ENCODE measurements around the gene YTHDF1. TPM values are rescaled to one million over a fixed set of nuclear protein-coding genes. Genes with fewer than 3 reads are reported as not detected.

YTHDF1 gene
- total RNA-seq, 1 donor from 2014 or later = 20.4 TPM

- TF ChIP-seq, protein P1, sequence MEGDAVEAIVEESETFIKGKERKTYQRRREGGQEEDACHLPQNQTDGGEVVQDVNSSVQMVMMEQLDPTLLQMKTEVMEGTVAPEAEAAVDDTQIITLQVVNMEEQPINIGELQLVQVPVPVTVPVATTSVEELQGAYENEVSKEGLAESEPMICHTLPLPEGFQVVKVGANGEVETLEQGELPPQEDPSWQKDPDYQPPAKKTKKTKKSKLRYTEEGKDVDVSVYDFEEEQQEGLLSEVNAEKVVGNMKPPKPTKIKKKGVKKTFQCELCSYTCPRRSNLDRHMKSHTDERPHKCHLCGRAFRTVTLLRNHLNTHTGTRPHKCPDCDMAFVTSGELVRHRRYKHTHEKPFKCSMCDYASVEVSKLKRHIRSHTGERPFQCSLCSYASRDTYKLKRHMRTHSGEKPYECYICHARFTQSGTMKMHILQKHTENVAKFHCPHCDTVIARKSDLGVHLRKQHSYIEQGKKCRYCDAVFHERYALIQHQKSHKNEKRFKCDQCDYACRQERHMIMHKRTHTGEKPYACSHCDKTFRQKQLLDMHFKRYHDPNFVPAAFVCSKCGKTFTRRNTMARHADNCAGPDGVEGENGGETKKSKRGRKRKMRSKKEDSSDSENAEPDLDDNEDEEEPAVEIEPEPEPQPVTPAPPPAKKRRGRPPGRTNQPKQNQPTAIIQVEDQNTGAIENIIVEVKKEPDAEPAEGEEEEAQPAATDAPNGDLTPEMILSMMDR (conservative IDR thresholded peaks at IDR 0.05; ENCODE audit: low read depth, low read length) = no peak
- DNase-seq (ENCODE audit: low read depth) = no peak
- H3K4me3 ChIP-seq (ENCODE audit: low read depth, low read length) = no peak overlapping the region
These were observed 66.3 kb downstream of the YTHDF1 start for GRCh38 chr20:63149531-63150192.

GRCh38 chr20:63148696-63149095 is 67.2 kb downstream of the YTHDF1 start:
- H3K4me3 ChIP-seq (ENCODE audit: low read depth, low read length) = no peak overlapping the region
- DNase-seq (ENCODE audit: low read depth) = no peak
- TF ChIP-seq, protein P1 (conservative IDR thresholded peaks at IDR 0.05; ENCODE audit: low read depth, low read length) = no peak

- no peak overlapping the region for H3K4me3 ChIP-seq (ENCODE audit: low read depth, low read length)
- TF ChIP-seq, protein P1 (conservative IDR thresholded peaks at IDR 0.05; ENCODE audit: low read depth, low read length) = no peak
- no peak for DNase-seq (ENCODE audit: low read depth)
These were observed 68.4 kb downstream of the YTHDF1 start for GRCh38 chr20:63147532-63147931.

Other genes with a start within 250 kb of the YTHDF1 start
- gene BHLHE23, start 209.2 kb downstream of the YTHDF1 start, total RNA-seq = not detected in 2 replicates
- 1.1 and 10.6 TPM in 2 replicates for gene BIRC7, start 19.8 kb upstream of the YTHDF1 start, total RNA-seq
- 1.4 and 4.0 TPM in 2 replicates for gene NKAIN4, start 38.3 kb upstream of the YTHDF1 start, total RNA-seq
- gene ARFGAP1, start 56.7 kb upstream of the YTHDF1 start, total RNA-seq = 73.3 and 78.6 TPM in 2 replicates
- gene COL20A1, start 77.1 kb upstream of the YTHDF1 start, total RNA-seq = not detected in 2 replicates
- not detected in 2 replicates for gene CHRNA4, start 145.2 kb upstream of the YTHDF1 start, total RNA-seq

Measured in epithelial cell of proximal tubule (primary cell).